Measurements from ENCODE around the gene ROR1.
"Not testable (repeated sequence)": the region's sequence is repeated elsewhere in the genome, so short reads cannot be mapped to it uniquely, and the experiment has no call there.

The ROR1 gene

DNA sequence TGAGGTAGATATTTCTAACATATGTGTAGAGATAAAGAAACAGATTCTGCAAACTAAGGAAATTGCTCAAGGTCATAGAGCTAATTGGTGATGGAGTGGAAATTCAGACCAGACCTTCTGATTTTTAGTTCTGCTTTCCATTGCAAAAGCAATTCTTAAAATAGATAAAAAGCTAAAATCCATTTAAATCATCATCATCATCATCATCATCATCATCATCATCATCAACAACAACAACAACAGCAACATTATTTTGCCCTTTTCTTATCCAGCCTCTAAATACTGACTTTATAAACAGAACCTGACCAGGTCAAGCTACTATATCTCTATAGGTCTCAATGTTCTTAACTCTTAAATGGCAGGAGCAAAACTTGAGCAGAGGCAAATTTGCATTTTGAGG lies 14.0 kb upstream of the ROR1 start:
- DNase-seq = no peak

DNA sequence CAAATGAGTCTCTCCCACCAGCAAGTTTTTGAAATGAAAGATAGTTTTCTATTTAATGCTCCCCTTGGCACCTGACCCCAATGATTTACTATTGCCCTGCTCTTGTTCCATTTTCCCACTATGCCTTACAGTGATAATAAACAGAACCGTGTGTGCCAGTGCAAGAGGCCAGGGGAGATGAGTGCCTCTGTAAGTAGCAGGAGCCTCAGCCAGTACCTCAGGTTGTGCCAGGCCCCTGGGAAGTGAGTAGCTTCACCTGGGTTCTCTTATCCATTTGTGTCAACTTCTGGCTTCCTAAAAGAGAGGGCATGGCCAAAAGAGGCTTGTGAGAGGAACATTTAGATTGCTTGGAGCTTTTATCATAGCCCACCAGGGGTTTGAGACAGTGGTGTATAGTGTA lies 3.4 kb upstream of the ROR1 start:
- DNase-seq = no peak

DNA sequence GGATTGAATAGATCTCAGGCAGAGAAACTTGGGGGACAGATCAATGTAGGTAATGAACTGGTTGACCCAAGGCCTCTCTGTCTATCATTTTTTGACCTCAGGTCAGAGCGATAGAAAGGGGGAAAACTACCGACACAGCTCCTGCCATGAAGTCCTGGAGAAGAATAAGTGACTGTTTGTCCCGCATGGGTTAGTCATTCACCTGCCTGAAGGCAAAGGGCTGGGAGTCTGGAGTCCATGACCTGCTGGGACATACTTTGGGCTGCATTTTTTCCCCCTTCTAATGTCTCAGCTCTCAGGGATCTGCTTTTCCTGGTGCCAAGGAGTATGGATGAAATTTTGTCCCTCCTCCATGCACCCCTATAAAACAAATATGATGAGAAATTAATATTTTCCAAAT lies 1.6 kb upstream of the ROR1 start:
- no peak for DNase-seq

DNA sequence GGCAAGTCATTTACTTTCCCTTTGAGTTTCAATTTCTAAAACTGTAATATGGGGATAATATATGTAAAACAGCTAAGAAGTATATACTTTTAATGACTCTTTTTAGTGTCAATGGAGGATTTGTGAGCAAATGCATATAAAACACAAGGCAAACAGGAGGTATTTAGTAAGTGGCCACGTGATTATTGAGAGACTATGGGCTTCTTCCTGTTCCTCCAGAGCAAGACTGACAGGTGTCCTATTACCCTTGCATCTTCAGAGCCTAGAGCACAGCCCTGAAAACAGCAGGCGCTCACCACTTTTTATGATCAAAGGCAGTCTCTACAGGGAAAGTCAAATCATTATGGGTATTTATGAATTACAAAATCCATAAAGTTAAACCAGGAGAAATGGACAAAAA lies 941 bp upstream of the ROR1 start:
- no peak for DNase-seq

DNA sequence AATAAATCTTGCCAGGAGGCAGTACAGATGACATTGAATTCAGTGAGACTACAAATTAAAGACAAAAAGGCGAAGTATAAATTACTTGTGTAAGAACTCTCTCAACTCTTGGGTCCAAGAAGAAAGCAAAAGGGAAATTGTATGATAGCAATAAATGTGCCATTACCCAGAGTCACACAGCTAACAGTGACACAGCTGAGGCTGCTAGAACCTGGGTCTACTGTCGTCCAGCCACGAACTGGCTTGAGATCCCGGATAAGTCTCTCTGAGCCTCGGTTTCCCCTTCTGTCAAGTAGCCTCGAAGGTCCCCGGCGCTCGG lies 362 bp upstream of the ROR1 start:
- no peak for DNase-seq

DNA sequence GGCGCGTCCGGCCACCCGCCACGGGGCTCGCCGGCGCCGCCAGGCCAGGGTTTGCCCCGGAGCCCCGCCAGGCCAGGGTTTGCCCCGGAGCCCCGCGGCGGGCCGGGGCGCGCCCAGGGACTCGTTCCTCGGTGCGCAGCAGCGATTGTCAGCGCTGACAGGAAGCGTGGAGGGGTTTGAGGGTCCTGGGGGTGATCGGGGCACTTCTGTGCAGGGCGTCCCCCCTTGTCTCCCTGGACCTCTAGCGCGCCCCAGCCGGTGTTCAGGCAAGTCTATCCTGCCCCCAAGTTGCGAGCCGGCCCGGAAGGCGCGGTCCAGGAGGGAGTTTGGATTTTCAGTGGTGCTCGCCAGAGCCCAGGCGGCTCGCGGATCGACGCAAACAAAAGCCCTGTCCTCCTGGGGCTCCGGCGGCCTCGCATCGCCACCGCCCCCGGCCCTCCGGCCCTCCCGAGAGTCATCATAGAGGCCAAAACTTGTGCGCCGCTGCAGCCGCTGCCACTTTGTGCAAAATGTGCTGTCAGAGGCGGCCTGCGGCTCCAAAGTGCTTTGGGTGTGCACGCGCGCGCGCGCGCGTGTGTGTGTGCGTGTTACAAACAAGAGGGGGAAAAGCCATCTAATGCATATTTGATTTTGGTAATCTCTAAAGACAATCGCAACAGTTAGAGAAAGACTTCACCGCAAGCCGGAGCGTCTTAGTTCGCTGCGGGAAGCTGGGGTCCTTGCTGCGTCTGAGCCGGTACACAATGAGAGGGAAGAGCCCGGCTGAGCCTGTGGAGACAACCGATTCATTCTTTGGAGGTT lies 1.0 kb downstream of the ROR1 start:
- DNase-seq = no peak

DNA sequence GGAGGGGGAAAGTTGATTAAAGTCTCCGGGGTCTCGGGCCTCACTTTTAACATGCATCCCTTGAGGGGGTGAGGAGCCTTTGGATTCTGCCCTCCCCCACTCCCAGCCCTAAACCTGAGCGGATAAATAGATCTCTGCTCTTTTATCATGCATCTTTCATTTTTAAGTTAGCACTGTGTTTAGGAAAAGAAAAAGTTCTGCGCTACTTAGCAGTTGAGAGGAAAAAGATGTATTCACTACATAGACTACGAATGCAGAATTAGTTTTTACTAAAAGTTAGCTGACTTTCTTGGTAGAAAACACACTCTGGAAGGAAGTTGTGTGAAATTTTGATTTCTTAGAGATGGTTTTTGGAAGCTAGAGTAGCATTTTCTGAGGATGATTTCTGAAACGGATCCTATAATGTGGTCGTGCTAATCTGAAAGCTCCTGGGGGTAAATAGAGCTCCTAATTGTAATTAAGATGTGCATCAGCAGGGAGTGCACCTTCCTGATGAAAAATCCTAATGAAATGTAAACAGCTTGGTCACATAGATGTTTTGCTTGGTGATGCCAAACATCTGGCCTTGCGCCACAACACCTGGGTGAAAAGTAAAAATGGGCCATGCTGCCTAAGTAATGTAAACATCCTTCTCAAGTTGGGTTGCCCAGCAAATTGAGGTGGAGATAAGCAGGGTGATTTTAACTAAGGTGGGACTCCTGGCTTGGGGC lies 1.8 kb downstream of the ROR1 start:
- no peak for DNase-seq

DNA sequence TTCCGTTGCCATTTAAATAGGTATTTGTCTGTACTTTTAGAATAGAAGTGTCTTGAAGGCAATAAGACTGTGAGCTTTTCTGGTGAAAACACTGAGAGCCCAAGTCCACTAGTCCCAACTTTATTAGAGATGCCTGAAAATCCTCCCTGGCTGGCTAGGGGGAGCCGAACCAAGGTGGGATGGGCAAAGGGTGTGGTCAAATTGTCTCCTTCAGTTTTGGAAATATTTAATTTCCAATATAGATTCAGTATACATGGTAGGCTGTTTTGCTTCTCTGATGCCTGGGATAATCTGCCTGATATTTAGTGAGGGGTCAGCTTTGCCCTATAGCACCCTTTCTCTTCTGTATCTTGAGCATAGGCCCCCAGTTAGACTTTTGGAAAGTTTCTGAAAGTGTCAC lies 3.5 kb downstream of the ROR1 start:
- no peak for DNase-seq

DNA sequence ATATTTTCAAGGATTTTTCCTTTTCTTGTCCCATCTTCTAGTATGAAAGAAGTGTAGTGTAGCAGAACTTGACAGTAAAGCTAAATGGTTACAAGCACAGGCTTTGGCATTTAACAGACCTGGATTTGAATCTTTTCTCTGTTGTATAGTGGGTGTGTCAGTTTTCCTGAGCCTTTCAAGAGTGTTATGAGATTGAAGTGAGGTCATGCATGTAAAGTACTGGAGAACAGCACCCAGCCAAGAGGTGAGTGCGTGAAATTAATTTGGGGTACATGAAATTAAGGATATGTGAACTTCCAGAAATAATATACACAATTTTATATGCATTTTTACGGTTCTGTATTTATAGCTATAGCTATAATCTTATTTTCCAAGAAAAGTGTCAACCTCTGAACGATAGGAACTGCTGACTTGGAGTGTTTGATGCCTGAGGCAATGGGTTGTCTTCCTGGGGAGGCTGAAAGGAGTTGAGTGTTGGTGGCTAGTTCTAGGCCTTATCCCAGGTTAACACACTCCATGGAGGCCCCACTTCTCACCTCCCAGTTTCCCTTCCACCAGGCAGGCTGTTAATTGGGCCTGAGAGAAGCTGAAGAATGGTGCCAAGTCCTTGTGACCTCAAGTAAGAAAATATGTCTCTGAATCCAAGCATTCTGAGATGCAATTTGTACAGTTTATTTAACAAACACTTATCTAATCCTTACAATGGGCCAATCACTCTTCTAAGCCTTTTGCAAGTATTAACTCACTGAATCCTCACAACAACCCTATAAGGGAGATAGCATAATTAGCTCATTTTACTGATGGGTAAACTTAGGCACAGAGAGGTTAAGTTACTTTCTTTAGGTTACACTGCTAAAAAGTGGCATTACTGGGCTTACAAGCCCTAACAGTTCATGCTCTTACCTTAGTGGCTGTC lies 4.4 kb downstream of the ROR1 start:
- DNase-seq = no peak

DNA sequence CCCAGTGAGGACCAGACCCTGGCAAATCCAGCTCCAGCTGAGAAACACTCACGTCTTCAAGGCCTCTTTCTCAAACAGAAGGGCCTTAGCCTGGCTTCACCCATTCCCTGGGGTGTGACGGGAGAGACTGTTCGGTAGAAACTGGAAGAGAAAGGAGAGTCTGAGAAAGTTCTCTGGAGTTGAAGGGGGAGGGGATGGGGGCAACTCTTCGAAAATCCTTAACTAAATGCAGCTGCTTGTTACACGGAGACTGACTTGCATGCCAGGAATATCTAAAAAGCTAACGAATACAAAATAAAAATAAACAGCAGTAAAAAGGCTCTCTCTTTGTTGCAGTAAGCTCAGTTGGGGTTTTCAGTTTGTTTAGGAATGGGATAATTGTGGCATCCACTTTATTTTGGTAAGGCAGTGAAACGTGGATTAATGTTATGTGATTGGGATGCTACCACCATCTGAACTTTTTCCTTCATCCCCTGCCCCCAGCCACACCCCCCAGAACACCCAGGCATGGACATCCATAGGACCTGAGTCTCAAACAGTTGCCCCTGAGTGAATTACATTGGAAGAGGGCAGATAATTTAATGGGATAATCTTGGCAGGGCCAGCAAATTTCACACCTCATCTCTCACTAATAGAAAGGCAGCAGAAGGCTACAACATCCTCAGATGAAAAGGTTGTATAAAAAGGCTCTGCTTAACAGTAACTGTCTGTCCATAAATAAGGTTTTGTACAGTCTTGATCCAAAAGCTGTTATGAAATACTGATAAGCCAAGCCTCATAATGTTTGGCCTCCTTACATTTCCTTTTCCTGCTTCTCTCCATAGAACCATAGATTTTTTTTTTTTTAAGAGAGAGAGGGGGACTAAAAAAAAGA lies 5.8 kb downstream of the ROR1 start:
- no peak for DNase-seq

DNA sequence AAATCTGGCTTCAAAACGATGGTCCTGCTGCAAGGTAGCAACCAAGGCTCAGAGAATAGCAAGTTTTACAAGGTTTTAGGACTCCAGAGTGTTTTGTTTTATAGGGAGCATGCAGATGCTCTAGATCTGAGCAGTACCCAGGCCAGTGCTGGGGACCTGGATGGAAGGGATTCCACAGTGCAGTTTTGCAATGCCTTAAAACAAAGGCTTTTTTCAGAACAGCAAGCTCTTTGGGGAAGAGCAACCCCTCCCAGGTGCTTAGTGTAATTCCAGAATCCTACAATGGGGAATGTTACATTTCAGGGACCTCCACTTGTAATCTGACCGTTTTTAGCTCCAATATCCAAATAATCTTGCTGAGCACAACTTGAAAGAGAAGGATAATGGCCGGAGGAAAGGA lies 6.7 kb downstream of the ROR1 start:
- DNase-seq = no peak

DNA sequence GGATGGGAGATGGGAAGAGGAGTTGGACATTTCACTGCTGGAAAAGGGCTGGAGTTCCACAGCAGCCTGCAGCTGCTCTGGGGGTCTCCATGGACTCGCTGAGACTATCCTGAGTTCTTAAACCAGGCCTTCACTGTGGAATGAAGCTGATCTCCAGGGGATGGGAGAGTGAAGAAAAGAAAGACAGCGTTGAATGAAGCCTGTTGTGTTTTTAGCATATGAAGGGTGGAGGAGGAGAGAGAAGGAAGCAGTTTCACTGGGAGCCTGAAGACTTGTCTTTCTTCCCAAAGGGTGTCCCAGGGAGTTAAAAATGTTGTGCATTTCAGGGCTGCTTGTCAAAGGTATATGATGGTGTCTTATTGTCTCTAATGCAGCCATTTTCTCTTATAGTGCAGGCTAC lies 9.2 kb downstream of the ROR1 start:
- no peak for DNase-seq

DNA sequence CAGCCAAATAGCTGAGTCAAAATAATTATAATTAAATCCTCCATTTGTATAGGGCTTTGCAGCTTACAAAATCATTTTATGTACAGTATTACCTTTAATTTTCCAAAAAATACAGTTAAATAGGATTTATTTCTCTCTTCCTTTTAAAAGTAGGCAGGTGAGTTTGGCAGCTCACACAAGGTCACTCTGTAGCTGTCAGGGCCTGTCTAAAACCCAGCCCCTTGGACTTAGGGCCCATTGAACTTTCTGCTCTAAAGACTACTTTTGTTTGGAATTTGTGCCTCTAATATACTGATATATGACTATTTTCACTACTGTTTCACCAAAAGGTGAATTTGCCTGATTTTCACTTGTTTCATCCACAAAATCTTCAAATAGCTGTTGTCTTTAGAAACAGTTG lies 10.3 kb downstream of the ROR1 start:
- no peak for DNase-seq

DNA sequence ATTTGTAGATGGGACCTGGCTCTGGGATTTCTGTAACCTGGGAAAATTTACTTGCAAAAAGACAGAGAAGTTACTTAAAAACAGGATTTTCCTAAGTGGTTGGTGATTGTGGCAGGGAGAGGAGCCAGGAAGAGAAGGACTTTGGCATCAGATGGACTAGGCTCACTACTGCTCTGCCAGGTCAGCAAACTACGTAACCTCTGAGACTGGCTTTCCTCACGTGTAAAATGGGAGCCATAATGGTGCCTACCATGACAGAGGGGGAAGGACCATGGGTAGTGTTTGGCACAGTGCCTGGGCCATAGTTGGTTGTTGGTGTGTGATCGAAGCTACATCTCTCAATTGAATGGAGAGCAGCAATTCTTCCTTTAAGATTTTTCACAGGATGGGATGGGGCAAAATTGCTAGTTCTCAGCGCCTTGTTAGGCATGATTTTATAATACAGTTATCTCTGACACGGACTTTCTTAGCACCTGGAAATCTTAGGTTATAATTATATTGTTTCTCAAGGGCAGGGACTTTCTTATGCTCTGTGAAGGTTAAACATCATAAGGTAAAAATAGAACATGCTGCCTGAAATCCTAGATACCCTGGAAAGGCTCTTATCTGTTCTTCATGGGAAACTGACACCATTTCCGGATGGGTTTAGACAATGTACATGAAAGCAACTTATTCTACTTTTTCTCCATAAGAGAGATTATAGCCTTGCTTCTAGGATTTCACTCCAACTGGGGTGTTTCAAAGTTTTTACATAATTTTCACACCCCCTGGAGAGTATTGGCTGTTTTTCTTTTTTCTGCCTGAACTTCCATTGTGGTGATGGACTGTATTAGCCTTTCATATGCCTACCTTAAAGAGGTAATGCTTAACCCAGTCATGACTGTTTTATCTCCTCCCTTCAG lies 10.9 kb downstream of the ROR1 start:
- no peak for DNase-seq

DNA sequence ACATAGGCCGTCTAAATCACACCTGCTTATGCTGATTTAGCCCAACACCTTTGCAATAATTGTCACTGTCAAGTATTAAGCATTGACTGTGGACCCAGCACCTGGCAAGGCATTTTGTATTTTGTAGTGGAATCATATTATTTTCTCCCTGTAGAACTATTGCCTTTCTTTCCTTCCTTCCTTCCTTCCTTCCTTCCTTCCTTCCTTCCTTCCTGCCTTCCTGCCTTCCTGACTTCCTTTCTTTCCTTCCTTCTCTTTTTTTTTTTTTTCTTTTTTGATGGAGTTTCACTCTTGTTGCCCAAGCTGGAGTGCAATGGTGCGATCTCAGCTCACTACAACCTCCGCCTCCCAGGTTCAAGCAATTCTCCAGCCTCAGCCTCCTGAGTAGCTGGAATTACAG lies 13.5 kb downstream of the ROR1 start:
- not testable (repeated sequence) for DNase-seq

DNA sequence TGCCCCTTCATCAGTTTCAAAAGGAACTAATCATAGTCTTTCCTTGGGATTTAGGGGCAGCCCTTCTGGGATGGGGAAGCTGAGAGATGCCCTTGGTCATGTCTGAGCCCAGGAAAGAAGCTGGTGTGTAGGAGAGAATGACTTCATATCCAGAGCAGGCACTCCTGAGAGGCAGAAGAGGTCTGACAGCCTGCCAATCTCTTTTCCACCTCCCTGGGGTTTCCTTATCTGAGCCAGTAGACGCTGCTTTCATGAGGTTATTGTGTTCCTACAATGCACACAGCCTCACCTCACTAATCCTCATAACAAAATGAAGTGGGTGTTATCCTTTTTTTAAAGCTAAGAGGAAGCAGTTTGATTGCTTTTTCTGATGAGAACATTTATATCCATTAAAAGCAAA lies 14.1 kb downstream of the ROR1 start:
- DNase-seq = no peak

DNA sequence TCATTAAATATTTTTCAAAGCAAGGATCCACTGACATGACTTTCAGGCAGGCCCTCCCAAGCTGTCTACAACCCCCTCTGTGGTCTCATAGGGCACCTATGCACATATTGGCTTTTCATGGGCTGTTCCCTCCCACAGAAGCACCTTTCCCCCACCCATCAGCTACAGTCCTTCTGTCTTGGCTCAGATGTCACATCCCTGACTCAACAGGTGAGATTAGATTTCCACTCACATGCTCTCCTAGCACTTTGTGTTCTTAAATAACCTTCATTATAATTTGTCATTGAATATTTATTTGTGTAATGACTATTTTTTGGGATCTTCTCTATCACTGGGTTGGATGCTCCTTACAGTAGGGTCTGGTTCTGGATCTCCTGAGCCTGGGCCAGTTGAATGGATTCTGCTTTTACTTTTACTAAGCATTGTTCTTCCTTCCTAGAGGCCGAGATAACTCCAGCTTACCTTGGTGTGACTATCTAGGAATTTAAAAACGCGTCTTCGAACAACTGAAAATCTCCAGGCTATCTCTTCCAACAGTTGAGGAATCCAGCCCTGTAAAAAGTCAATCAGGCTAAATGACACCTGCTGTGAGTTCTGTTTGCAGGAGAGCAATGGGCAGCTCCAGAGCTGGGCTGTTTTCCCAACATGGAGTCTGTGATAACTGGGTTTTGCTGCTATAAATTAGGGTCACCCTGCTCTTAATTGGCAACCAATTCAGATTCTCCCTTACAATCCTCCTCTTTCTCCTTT lies 16.2 kb downstream of the ROR1 start:
- no peak for DNase-seq

DNA sequence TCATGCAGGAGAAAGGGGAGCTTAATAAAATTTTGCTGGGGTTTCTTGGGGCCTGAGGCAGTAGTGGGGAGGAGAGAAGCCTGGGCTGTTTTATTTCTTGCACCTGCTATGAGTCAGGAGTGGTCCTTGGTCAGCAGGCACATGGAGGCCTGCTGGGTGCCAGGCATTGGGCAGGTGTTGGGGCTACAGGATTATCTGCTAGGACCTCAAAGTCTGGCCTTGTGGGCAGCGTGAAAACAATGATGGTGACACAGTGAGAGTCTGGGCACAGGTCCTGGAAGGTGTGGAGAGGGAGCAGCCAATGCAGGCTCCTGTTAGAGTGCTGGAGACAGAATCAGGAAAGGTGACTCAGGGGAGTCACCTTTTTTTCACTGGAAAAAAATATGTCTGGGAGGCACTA lies 17.2 kb downstream of the ROR1 start:
- no peak for DNase-seq

DNA sequence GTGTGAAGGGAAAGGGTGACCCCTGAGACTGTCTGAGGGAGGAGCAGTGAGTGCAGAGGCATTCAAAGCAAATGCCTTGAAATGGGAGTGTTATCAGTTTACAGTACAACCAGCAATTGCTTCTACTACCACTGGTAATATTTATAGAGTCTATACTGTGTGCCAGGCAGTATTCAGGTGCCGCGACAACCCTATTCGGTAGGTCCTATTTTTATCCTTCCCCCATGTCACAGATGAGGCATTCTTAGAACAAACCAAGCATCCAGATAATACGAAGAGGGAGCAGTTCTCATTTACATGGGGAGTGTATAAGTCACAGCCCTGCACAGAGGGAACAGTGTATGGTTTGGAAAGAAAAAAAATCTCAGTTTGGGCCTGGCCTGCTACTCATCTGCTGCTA lies 18.3 kb downstream of the ROR1 start:
- DNase-seq = no peak

DNA sequence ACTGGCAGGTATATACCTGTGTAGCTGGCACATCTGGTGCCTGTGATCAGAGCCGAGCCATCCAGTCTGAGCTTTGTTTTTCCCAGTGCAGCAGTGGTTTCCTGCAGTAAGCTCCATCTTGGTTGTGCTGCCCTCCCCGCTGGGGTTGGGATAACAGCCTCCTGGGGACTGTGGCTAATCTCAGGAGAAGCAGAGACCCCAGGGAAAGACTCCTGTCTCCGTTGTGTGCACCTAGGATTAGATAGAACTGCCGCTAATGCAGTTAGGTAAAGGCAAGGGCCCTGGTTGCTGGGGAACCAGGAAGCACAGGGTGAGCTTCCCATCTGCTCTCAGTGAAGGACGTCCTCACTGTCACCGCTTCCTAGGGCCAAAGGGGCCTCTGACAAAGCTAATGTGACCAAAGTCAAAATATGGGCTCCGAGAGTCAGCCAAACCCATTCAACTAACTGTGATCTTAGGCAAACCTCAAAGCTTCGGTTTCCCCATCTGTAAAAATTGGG lies 20.0 kb downstream of the ROR1 start:
- DNase-seq = no peak

DNA sequence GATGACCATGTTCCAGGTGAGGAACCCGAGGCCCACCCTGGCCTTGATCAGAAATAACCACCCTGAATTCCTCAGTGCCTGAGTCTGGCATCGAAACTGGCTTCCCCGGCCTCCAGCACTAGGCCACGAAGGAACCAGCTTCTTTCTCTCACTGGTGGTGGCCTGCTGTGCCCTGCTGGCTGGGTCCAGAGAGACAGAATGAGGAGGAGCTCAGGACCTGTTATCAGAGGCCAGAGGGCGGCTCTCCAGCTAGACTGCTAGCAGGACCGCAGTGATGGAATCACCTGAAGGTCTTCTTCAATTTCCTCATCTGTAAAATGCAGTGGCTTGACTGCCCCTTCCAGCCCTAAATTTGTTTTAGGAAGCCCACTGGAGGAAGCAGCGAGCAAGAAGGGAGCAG lies 20.5 kb downstream of the ROR1 start:
- DNase-seq = no peak

All from effector CD8-positive, alpha-beta T cell (primary cell).